GOT3 (cell line): Measurements from ENCODE around the gene ATP8B2.
"Not testable (repeated sequence)": the region's sequence is repeated elsewhere in the genome, so short reads cannot be mapped to it uniquely, and the experiment has no call there.

ENCODE experiments used
- DNase-seq: peaks from one replicate; lab custom pipeline; 2025; ENCODE audit warnings: mixed read lengths; lab: John Stamatoyannopoulos, UW

Gene ATP8B2

GRCh38 chr1:154346276-154346917 is 21.1 kb downstream of the ATP8B2 start:
- no peak for DNase-seq

GRCh38 chr1:154347961-154348360 is 22.6 kb downstream of the ATP8B2 start:
- DNase-seq: no peak

GRCh38 chr1:154348429-154349076 is 23.2 kb downstream of the ATP8B2 start:
- no peak for DNase-seq

DNA sequence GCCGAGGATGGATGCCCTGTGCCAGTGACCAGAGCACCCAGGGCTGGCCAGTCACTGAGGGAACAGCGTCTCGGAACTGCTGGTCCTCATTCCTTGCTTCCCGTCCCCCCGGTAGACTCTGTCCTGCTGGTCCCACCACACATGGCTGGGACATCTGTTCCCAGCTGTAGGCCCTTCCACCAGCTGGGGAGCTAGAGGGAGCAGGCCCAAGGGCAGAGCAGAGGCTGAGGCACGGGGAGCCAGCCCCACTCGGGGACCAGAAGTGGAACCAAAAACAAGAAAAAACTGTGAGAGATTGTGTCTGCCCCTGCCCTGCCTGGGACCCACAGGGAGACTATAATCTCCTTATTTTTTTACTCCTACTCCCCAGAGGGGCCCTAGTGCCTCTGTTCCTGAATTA is 23.8 kb downstream of the ATP8B2 start:
- DNase-seq: no peak

- DNase-seq: no peak
Observed at GRCh38 chr1:154350383-154350782, 25.1 kb downstream of the ATP8B2 start.

DNA sequence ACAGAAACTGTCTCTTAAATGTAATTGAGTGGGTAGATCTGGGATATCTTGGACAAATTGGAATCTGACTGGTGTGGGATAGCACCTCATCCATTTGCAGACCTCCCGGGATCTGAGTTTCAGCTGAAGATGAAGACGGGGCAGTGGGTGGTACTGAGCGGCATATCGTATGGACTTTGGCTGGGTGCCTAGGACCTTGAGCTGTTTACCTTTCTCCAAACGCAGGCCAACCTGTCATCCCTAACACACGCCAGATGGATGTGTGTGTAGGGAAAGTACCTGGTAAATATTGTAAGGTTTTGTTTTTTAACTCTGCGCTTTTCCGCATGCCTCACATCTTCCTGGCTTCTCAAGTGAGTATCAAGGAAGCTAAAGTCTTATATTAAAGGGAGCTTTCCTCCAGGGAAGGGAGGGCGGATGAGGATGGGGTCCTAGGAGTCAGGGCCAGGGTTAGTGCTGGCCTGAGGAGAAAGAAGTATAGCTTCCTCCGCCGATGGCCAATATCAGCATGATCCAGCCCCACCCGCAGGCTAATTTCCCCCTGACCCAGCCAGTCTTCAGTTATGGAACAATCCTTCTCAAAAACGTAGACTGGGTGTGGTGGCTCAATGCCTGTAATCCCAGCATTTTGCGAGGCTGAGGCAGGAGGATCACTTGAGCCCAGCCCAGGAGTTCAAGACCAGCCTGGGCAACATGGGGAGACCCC is 26.2 kb downstream of the ATP8B2 start:
- DNase-seq: no peak

DNA sequence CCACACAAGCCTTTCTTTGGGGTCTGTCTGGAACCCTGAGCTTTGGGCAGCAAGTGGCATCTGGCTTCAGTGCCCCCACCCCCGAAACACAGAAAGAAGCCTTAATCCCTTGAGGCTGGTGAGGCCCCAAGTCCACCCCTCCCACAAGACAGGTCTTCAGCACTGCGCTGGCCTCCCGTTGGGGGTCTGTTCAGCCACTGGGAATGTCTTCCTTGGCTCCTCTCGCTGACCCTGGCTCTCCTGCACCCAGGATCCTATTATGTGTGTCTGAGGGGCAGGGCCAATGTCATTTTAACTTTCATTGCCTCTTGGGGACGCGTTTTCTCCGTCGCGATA is 26.9 kb downstream of the ATP8B2 start:
- no peak for DNase-seq

- no peak for DNase-seq
Observed at GRCh38 chr1:154352581-154353459, 27.5 kb downstream of the ATP8B2 start.

DNA sequence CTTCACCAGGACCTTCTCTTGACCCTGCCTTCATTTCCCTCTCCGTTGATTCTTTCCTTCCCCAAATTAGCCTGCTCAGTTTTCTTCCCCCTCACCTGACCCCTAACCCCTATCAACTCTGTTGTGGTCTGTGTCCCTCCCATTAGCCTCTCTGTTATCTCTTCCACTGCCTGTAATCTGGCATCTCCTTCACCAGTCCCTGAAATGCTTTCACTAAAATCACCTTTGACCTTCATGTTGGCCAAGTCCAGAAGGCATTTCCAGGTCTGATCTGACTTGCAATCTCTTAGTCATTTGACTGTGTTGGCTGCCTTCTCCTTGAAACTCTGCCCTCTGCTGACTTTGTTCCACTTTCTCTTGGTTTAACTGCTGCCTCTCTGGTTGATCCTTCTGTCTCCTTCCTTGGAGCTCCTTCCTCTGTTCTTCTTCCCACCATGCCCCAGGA is 28.2 kb downstream of the ATP8B2 start:
- DNase-seq: no peak

DNA sequence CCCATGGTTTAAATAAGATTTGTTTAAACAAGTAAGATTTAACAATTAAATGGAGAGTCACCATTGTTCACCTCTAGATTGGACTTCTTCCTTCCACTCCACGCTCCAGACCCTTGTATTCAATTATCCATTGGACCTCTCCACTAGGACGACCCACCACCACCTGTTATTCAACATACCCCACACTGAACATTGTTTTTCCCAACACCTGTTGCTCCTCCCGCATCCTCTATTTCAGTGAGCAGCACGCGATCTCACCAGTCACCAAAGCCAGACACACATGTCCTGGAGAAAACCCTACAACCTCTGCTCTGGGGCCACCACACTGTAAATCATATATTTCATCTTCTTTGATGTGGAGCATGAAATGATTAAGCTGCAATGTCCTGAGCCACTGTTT is 28.6 kb downstream of the ATP8B2 start:
- no peak for DNase-seq

DNA sequence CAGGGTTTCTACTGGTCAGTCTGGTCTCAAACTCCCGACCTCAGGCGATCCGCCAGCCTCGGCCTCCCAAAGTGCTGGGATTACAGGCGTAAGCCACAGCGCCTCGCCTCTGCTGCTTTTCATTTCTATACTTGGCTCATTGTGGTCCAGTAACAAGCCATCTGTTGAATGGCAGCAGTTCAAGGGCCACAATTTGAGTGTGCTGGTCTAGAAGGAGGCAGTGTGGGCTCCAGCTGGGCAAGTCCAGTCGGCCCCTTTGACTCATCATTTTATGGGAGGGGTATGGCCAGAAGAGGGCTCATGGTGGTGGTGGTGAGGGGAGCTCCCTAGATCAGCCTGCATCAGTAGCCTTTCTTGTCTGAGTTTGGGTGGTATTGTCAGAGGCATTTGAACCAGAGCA is 33.2 kb downstream of the ATP8B2 start:
- no peak for DNase-seq

DNA sequence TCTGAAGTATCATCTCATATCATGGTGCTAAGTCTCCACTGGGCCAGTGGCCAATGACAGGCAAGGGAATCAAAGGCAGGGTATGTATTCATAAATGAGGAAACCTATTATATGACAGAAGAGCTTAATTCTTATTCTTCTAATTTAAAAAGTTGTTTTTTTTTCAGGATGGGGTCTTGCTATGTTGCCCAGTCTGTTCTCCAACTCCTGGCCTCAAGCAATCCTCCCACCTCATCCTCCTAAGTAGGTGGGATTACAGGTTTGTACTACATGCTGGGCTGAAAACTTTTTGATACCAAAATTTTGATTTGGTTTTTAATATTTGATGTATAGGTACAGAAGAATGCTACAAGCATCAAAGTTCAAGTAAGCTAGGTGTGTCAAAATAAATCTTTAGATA is 35.0 kb downstream of the ATP8B2 start:
- DNase-seq: no peak

DNA sequence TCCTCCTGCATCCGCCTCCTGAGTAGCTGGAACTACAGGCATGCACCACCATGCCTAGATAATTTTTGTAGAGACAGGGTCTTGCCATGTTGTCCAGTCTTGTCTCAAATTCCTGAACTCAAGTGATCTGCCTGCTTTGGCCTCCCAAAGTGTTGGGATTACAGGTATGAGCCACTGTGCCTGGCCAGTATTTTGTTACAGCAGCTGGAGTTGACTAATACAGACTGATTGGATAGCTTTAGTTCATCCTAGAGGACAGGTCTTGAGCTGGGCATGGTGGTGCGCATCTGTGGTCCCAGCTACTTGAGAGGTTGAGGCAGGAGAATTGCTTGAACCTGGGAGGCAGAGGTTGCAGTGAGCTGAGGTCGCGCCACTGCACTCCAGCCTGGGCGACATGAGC is 35.6 kb downstream of the ATP8B2 start:
- not testable (repeated sequence) for DNase-seq

GRCh38 chr1:154361357-154361756 is 36.0 kb downstream of the ATP8B2 start:
- no peak for DNase-seq

DNA sequence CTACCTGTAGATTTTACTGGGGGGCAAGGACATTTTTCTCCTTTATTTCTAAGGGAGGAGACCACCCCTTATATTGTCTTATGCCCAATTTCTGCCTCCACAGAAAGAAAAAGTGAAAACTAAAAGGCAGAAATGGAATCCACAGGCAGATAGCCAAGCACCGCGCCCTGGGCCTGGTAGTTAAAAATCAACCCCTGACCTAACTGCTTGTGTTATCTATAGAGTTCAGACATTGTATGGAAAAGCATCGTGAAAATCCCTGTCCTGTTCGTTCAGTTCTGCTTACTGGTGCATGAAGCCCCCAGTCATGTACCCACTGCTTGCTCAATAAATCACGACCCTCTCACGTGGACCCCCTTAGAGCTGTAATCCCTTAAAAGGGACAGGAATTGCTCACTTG is 46.1 kb downstream of the ATP8B2 start:
- DNase-seq: no peak

DNA sequence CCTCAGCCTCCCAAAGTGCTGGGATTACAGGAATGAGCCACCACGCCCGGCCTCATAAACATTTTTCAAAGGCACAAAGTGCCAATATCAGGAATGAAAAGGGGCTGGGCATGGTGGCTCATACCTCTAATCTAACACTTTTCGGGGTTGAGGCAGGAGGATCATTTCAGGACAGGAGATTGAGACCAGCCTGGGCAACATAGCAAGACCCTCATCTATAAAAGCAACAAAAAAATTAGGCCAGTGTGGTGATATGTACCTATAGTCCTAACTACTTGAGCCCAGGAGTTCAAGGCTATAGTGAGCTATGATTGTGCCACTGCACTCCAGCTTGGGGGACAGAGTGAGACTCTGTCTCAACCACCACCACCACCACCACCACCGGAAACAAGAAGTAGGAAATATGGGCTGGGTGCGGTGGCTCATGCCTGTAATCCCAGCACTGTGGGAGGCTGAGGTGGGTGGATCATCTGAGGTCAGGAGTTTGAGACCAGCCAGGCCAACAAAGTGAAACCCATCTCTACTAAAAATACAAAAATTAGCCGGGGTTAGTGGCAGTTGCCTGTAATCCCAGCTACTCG is 48.5 kb downstream of the ATP8B2 start:
- DNase-seq: not testable (repeated sequence)

DNA sequence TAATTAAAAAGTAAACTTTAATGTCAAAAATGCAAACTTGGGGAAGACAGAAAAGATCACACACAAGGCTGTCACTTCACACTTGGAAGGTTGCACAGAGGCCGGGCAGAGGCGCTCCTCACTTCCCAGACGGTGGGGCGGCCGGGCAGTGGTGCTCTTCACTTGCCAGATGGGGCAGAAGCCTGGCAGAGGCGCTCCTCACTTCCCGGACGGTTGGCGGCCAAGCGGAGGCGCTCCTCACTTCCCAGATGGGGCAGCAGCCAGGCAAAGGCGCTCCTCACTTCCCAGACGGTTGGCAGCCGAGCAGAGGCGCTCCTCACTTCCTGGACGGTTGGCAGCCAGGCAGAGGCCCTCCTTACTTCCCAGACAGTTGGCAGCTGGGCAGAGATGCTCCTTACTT is 54.0 kb downstream of the ATP8B2 start:
- DNase-seq: no peak

- no peak for DNase-seq
Observed at GRCh38 chr1:154384650-154385489, 59.5 kb downstream of the ATP8B2 start.

- no peak for DNase-seq
Observed at GRCh38 chr1:154386643-154387352, 61.5 kb downstream of the ATP8B2 start.

DNA sequence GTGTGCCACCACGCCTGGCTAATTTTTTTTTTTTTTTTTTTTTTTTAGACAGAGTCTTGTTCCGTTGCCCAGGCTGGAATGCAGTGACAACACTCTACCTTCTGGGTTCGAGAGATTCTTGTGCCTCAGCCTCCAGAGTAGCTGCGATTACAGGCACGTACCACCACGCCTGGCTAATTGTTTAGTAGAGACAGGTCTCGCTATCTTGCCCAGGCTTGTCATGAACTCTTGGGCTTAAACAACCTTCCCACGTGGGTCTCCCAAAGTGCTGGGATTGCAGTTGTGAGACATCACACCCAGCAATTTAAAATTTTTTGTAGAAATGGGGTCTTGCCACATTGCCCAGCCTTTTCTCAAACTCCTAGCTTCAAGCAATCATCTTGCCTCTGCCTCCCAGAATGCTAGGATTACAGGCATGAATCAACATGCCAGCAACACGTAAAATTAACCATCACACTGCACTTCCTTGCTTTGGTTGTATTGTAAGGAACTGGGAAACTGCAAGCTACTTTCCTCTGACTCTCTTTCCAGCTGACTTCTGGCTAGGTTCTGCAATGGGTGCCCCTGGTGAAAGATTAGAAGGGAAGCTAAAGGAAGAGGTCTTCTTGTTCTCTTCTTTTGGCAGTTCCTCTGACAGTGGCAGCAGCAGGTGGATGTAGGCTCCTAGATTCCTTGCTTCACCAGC is 65.9 kb downstream of the ATP8B2 start:
- no peak for DNase-seq
